ENCODE results near the gene CRIP3. TPM values are rescaled to one million over a fixed set of nuclear protein-coding genes. Genes with fewer than 3 reads are reported as not detected.

CRIP3 gene
- total RNA-seq, 1 donor from 2014 or later = 0.69 TPM

DNA sequence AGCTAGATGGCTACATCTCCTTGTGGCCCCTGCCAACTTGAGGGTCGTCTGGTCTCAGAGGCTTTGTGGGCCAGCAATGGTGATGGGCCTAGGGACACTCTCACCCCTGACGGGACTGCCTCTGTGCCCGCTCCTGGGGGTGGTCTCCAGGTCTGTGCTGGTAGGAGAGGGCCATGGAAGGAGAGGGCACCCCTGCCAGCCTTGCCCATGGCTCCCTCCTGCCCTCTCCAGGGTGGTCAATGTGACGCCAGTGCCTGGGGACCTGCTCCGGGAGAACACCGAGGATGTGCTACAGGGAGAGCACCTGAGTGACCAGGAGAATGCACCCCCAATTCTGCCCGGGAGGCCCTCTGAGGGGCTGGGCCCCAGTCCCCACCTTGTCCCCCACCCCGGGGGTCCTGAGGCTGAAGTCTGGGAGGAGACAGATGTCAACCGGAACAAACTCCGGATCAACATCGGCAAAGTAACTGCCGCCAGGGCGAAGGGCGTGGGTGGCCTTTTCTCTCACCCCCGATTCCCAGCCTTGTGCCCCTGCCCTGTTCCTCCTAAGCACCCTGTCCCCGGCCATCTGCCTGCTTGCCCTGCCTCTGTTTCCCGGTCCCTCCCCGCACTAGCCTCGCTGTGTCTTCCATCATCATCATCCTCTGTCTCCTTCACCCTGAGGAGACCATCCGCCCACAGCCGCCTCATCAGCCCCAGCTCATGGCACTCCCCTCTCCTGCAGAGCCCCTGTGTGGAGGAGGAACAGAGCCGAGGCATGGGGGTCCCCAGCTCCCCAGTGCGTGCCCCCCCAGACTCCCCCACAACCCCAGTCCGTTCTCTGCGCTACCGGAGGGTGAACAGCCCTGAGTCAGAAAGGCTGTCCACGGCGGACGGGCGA, 49.6 kb downstream of the CRIP3 start:
- no peak for TF ChIP-seq CTCF (IDR thresholded peaks at IDR 0.05; ENCODE audit: partially characterized antibody, unreplicated experiment)
- Mint-ChIP-seq H3K4me3 (ENCODE audit: unreplicated experiment) (no peak overlapping the region), H3K9me3 (ENCODE audit: unreplicated experiment) (peaks cover 13% of the 10 kb centered on the region), H3K27me3 (ENCODE audit: unreplicated experiment) (peaks cover 18% of the 10 kb centered on the region), H3K4me1 (ENCODE audit: low read depth, unreplicated experiment) (peaks cover 2% of the 10 kb centered on the region), H3K36me3 (ENCODE audit: unreplicated experiment) (peaks cover 13% of the 10 kb centered on the region), H3K27ac (ENCODE audit: unreplicated experiment) (no peak overlapping the region)
- DNase-seq = no peak

- Mint-ChIP-seq H3K4me3 (ENCODE audit: unreplicated experiment) (no peak overlapping the region), H3K9me3 (ENCODE audit: unreplicated experiment) (peaks cover 13% of the 10 kb centered on the region), H3K36me3 (ENCODE audit: unreplicated experiment) (peaks cover 13% of the 10 kb centered on the region), H3K4me1 (ENCODE audit: low read depth, unreplicated experiment) (peaks cover 2% of the 10 kb centered on the region), H3K27me3 (ENCODE audit: unreplicated experiment) (peaks cover 16% of the 10 kb centered on the region), H3K27ac (ENCODE audit: unreplicated experiment) (no peak overlapping the region)
- no peak for DNase-seq
- TF ChIP-seq CTCF (IDR thresholded peaks at IDR 0.05; ENCODE audit: partially characterized antibody, unreplicated experiment) = no peak
Measured at GRCh38 chr6:43258180-43258579, 50.4 kb downstream of the CRIP3 start.

- peaks cover 15% of the 10 kb centered on the region for H3K9me3 Mint-ChIP-seq (ENCODE audit: unreplicated experiment)
- no peak for TF ChIP-seq CTCF (IDR thresholded peaks at IDR 0.05; ENCODE audit: partially characterized antibody, unreplicated experiment)
- H3K36me3 Mint-ChIP-seq (ENCODE audit: unreplicated experiment) = peaks cover 13% of the 10 kb centered on the region
- H3K27me3 Mint-ChIP-seq (ENCODE audit: unreplicated experiment) = peaks cover 20% of the 10 kb centered on the region
- peaks cover 2% of the 10 kb centered on the region for H3K4me1 Mint-ChIP-seq (ENCODE audit: low read depth, unreplicated experiment)
- no peak overlapping the region for H3K27ac Mint-ChIP-seq (ENCODE audit: unreplicated experiment)
- H3K4me3 Mint-ChIP-seq (ENCODE audit: unreplicated experiment) = no peak overlapping the region
- DNase-seq = no peak
Measured at GRCh38 chr6:43257367-43258145, 51.1 kb downstream of the CRIP3 start.

DNA sequence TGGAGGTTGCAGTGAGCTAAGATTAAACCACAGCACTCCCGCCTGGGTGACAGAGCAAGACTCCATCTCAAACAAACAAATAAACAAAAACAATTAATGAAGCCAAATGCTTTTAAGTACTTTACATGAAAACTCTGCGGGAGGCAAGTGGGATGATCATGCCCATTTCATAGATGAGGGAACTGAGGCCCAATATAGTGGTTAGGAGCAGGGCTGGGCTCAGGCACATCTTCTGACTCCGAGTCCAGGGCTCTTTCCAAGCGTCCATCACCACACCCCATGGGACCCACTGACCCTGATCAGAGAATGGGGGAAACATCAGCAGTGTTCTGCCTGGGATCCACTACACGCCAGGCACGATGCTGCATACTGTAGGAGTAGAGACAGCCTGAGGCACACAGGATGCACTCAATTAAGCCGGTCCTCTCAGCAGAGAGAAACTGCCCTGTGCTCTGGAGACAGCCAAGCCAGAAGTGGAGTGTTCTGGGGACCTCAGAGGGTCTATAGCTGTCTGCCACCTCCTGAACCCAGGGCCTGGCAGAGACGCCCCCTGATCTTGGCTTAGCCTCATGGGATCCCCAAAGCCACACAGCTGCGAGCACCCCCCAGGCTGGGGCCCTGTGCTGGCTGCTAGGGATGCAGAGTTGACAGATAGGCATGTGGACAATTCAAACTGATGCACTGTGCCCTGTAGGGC, 51.8 kb downstream of the CRIP3 start:
- peaks cover 5% of the 10 kb centered on the region for H3K4me1 Mint-ChIP-seq (ENCODE audit: low read depth, unreplicated experiment)
- H3K4me3 Mint-ChIP-seq (ENCODE audit: unreplicated experiment) = no peak overlapping the region
- H3K9me3 Mint-ChIP-seq (ENCODE audit: unreplicated experiment) = peaks cover 12% of the 10 kb centered on the region
- peaks cover 16% of the 10 kb centered on the region for H3K27me3 Mint-ChIP-seq (ENCODE audit: unreplicated experiment)
- H3K36me3 Mint-ChIP-seq (ENCODE audit: unreplicated experiment) = peaks cover 13% of the 10 kb centered on the region
- no peak for TF ChIP-seq CTCF (IDR thresholded peaks at IDR 0.05; ENCODE audit: partially characterized antibody, unreplicated experiment)
- DNase-seq = no peak
- no peak overlapping the region for H3K27ac Mint-ChIP-seq (ENCODE audit: unreplicated experiment)

Other genes starting within 250 kb of the CRIP3 start
- 50.5 TPM for gene MRPL2, start 249.4 kb downstream of the CRIP3 start, total RNA-seq (ENCODE audit: unreplicated experiment)
- 62.3 TPM for gene KLC4, start 249.2 kb downstream of the CRIP3 start, total RNA-seq (ENCODE audit: unreplicated experiment)
- gene PTK7, start 232.5 kb downstream of the CRIP3 start, total RNA-seq (ENCODE audit: unreplicated experiment) = 166 TPM
- gene SRF, start 137.6 kb downstream of the CRIP3 start, total RNA-seq (ENCODE audit: unreplicated experiment) = 20.7 TPM
- gene CUL9, start 126.6 kb downstream of the CRIP3 start, total RNA-seq (ENCODE audit: unreplicated experiment) = 51.6 TPM
- 3.5 TPM for gene DNPH1, start 79.3 kb downstream of the CRIP3 start, total RNA-seq (ENCODE audit: unreplicated experiment)
- gene TTBK1, start 65.3 kb downstream of the CRIP3 start, total RNA-seq (ENCODE audit: unreplicated experiment) = 47.3 TPM
- gene SLC22A7, start 10.6 kb downstream of the CRIP3 start, total RNA-seq (ENCODE audit: unreplicated experiment) = 0.34 TPM
- gene ZNF318, start 60.8 kb upstream of the CRIP3 start, total RNA-seq (ENCODE audit: unreplicated experiment) = 26.3 TPM
- 94.8 TPM for gene ABCC10, start 118.7 kb upstream of the CRIP3 start, total RNA-seq (ENCODE audit: unreplicated experiment)
- 2.2 TPM for gene DLK2, start 146.7 kb upstream of the CRIP3 start, total RNA-seq (ENCODE audit: unreplicated experiment)
- 30.9 TPM for gene TJAP1, start 168.7 kb upstream of the CRIP3 start, total RNA-seq (ENCODE audit: unreplicated experiment)
- gene LRRC73, start 201.5 kb upstream of the CRIP3 start, total RNA-seq (ENCODE audit: unreplicated experiment) = 1.2 TPM
- 198 TPM for gene YIPF3, start 208.1 kb upstream of the CRIP3 start, total RNA-seq (ENCODE audit: unreplicated experiment)
- 18.9 TPM for gene POLR1C, start 208.3 kb upstream of the CRIP3 start, total RNA-seq (ENCODE audit: unreplicated experiment)

Data from glutamatergic neuron (in vitro differentiated cells).